Endothelial cell of umbilical vein (primary cell): ENCODE results near the gene NDUFA8. TPM values are rescaled to one million over a fixed set of nuclear protein-coding genes. Genes with fewer than 3 reads are reported as not detected.

Source experiments
- Bru-seq: library from RNA; stranded (reverse); fragments of 400-500 nt; gene quantifications from one replicate; lab custom pipeline; 2021; lab: Mats Ljungman, UMichigan
- BruChase-seq, 2 experiments: library from RNA; stranded (reverse); fragments of 400-500 nt; gene quantifications; one replicate each; lab custom pipeline; 2021; lab: Mats Ljungman, UMichigan
- BruUV-seq: library from RNA; stranded (reverse); fragments of 400-500 nt; replicated peaks from 2 replicates; lab custom pipeline; 2021; lab: Mats Ljungman, UMichigan
- CTCF ChIA-PET: fragments of 300-600, 350-600 bp; sonication (Branson Sonifier 250); formaldehyde crosslinking; loops from one replicate; lab custom pipeline; 2021; ENCODE audit warnings: antibody characterized with exemption, inconsistent platforms; lab: Charles Lee
- POLR2A ChIA-PET: fragments of 300-600, 350-600 bp; sonication (Branson Sonifier 250); formaldehyde crosslinking; loops from one replicate; lab custom pipeline; 2021; ENCODE audit warnings: antibody characterized with exemption, inconsistent platforms; lab: Charles Lee
- DNase-seq: peaks from one replicate; pipeline ENCODE4 v3.0.0-alpha.2; 2011; ENCODE audit warnings: low read depth, low spot score
- FAIRE-seq: peaks from 2 replicates; lab custom pipeline; 2011; peaks lifted over from hg19 to GRCh38; lab: Jason Lieb, UNC
- H2AFZ ChIP-seq: 2 replicates; pipeline ENCODE4 v1.6.0; 2012; ENCODE audit warnings: low read depth, low read length, control low read depth, inconsistent platforms
- H3K27ac ChIP-seq: 2 replicates; pipeline ENCODE4 v1.5.1; 2011; ENCODE audit warnings: low read depth, mild to moderate bottlenecking, control low read depth, low read length, moderate library complexity; ENCODE audit not compliant: insufficient read depth
- H3K27me3 ChIP-seq, 2 experiments: 2 replicates each; pipeline versions ENCODE4 v1.6.0 to v1.6.1; 2011; ENCODE audit warnings: low read length in 2 of 2, mixed read lengths in 1 of 2; ENCODE audit not compliant: control insufficient read depth in 2 of 2, insufficient read depth in 2 of 2
- H3K36me3 ChIP-seq, 2 experiments: 2 replicates in 1 of 2; 3 replicates in 1 of 2; pipeline ENCODE4 v1.5.1; 2011; ENCODE audit warnings: low read length in 2 of 2, mild to moderate bottlenecking in 1 of 2, moderate library complexity in 1 of 2; ENCODE audit not compliant: control insufficient read depth in 2 of 2, insufficient read depth in 2 of 2; ENCODE audit errors: extremely low read depth in 1 of 2
- H3K4me1 ChIP-seq: 3 replicates; pipeline ENCODE4 v1.5.1; 2011; ENCODE audit warnings: mild to moderate bottlenecking, low read length; ENCODE audit not compliant: control insufficient read depth, insufficient read depth; ENCODE audit errors: extremely low read depth
- H3K4me2 ChIP-seq: 2 replicates; pipeline ENCODE4 v1.6.1; 2011; ENCODE audit warnings: low read length, control low read depth, mixed read lengths; ENCODE audit not compliant: insufficient read depth
- H3K4me3 ChIP-seq, 3 experiments: fragments of 200-600 bp in 1 of 3; sonication (generic), shearing (Covaris generic) in 1 of 3; replicated peaks in 1 of 3; 2 replicates each; pipeline ENCODE4 v1.5.1; 2011 to 2016; ENCODE audit warnings: control low read depth in 3 of 3, low read length in 3 of 3, mild to moderate bottlenecking in 2 of 3, inconsistent platforms in 1 of 3, low read depth in 1 of 3, moderate library complexity in 1 of 3; ENCODE audit not compliant: insufficient read depth in 1 of 3
- H3K79me2 ChIP-seq: 2 replicates; pipeline ENCODE4 v1.6.0; 2012; ENCODE audit warnings: low read length, inconsistent platforms; ENCODE audit not compliant: control insufficient read depth, insufficient read depth
- H3K9ac ChIP-seq: replicated peaks from 2 replicates; pipeline ENCODE3; 2011; ENCODE audit warnings: low read length, control low read depth; ENCODE audit not compliant: insufficient read depth; ENCODE audit errors: extremely low read depth
- H3K9me1 ChIP-seq: replicated peaks from 3 replicates; pipeline ENCODE4 v1.6.0; 2011; ENCODE audit warnings: mild to moderate bottlenecking, low read length; ENCODE audit not compliant: control insufficient read depth, insufficient read depth; ENCODE audit errors: extremely low read depth
- H3K9me3 ChIP-seq: replicated peaks from 2 replicates; pipeline ENCODE4 v1.5.1; 2012; ENCODE audit warnings: low read length, inconsistent platforms; ENCODE audit not compliant: control insufficient read depth, insufficient read depth
- H4K20me1 ChIP-seq: replicated peaks from 2 replicates; pipeline ENCODE3; 2011; ENCODE audit warnings: mild to moderate bottlenecking, low read length; ENCODE audit not compliant: control insufficient read depth, insufficient read depth; ENCODE audit errors: extremely low read depth
- FOS ChIP-seq: IDR thresholded peaks from 2 replicates; pipeline ENCODE4 v1.6.1; 2011; ENCODE audit warnings: mild to moderate bottlenecking, low read length, moderate library complexity, borderline replicate concordance; ENCODE audit not compliant: insufficient read depth
- MAX ChIP-seq: IDR thresholded peaks from 2 replicates; pipeline ENCODE4 v1.6.1; 2011; ENCODE audit not compliant: insufficient read depth, insufficient read length
- POLR2A ChIP-seq: IDR thresholded peaks from 2 replicates; pipeline ENCODE4 v1.6.1; 2012; ENCODE audit warnings: low read depth, mild to moderate bottlenecking, control low read depth, low read length
- POLR2AphosphoS5 ChIP-seq: IDR thresholded peaks from 2 replicates; pipeline ENCODE4 v1.6.1; 2012; ENCODE audit warnings: low read depth, mild to moderate bottlenecking, control low read depth, low read length, moderate library complexity; ENCODE audit not compliant: insufficient read depth
- dilution Hi-C: fragments of 300-500 bp; cut with MboI; formaldehyde crosslinking; loops from one replicate; pipeline ENCODE4 v1.15.0; 2019; ENCODE audit warnings: low sequenced_read_pairs; ENCODE audit not compliant: extremely low pct_ligation_motif_present
- intact Hi-C: fragments of 100-400 bp; cut with micrococcal nuclease; formaldehyde crosslinking; loops from one replicate; pipeline ENCODE4 v1.10.0; 2022
- long read RNA-seq: library from polyadenylated mRNA; stranded (forward); transcript quantifications from one replicate; pipeline ENCODE4 v2.0.0, GENCODE V29; 2021
- polyA minus RNA-seq, 3 experiments: library from RNA; depleted of rRNA, polyadenylated mRNA; stranded (reverse); fragments of >200 nt; gene quantifications; 1 replicate in 1 of 3; 2 replicates in 2 of 3; pipeline ENCODE4 v1.2.3, GENCODE V29; 2011
- polyA plus RNA-seq, 4 experiments: library from polyadenylated mRNA; depleted of rRNA in 3 of 4; stranded (reverse) in 3 of 4; unstranded in 1 of 4; fragments of >200 nt; gene quantifications; 2 replicates each; pipeline versions ENCODE4 v1.2.1 to v1.2.3, GENCODE V29; 2011 to 2012; ENCODE audit warnings: missing spikeins in 1 of 4
- total RNA-seq: library from RNA; stranded (reverse); gene quantifications from 2 replicates; pipeline ENCODE4 v1.2.3, GENCODE V29; 2021

The NDUFA8 gene
- total RNA-seq (65.5 and 68.2 TPM in 2 replicates), polyA plus RNA-seq (81.4 and 100 TPM in 2 replicates), polyA minus RNA-seq (51.4 and 53.7 TPM in 2 replicates), Bru-seq, nascent RNA (percentile 71 among the genes with signal in this experiment), BruChase-seq, experiment 1, labeled RNA remaining after a 6-hour chase (percentile 75 among the genes with signal in this experiment), BruChase-seq, experiment 2, labeled RNA remaining after a 2-hour chase (percentile 63 among the genes with signal in this experiment)
- 88.2 and 91.6 TPM in 2 replicates for polyA plus RNA-seq (2011; cell fraction: cytosol; rRNA removed)
- 25.0 and 31.4 TPM in 2 replicates for polyA plus RNA-seq (2011; cell fraction: nucleus; rRNA removed)
- 97.8 and 120 TPM in 2 replicates for polyA plus RNA-seq (2012)
- polyA minus RNA-seq (2011; cell fraction: cytosol; rRNA and poly(A)+ RNA removed) = 82.1 TPM
- 4.7 and 6.4 TPM in 2 replicates for polyA minus RNA-seq (2011; cell fraction: nucleus; rRNA and poly(A)+ RNA removed)
- long read RNA-seq, transcript NDUFA8-201 (4 exons, 844 nt) = major isoform, 320 of 354 reads
- long read RNA-seq, partial matches to known transcripts = 7 of 354 reads
- long read RNA-seq, other reads (novel, unspliced or antisense) = 27 of 354 reads

- ChIA-PET POLR2A (no interaction called here), CTCF (interaction anchor here (0.6 to 3.6 kb wide), 7 partner anchors 9 to 191 kb away, joined by 3 to 34 read pairs (median 4); no protein-coding TSS in a partner anchor)
- DNase-seq (peak; percentile 97), FAIRE-seq (peak; percentile 99)
- Histone ChIP-seq H3K9me1 (no peaks in the 10 kb centered on the region), H3K4me3 (peak within 1 kb of the TSS; percentile 56 to 100 (median 87)), H3K4me1 (peaks cover 8% of the 10 kb centered on the region), H2AFZ (peak within 1 kb of the TSS; percentile 32), H3K36me3 (no peaks in the 10 kb centered on the region), H3K79me2 (peaks cover 22% of the 10 kb centered on the region), H3K9me3 (no peaks in the 10 kb centered on the region), H4K20me1 (no peaks in the 10 kb centered on the region), H3K4me2 (peak within 1 kb of the TSS; percentile 92), H3K27ac (peak within 1 kb of the TSS; percentile 0), H3K27me3 (peaks cover 8 to 16% of the 10 kb centered on the region in 2 experiments), H3K9ac (peak within 1 kb of the TSS; percentile 51)
- dilution Hi-C loops (no loop called here), intact Hi-C loops (loop anchor here (1.0 to 5.0 kb wide), 5 partner anchors 68 to 191 kb away; partner anchors contain the start of genes LHX6, MRRF and RBM18)
- BruUV-seq = TSS peak; percentile 68
- TF ChIP-seq MAX (peak; percentile 43), POLR2A (peak; percentile 90), POLR2AphosphoS5 (peak; percentile 79), FOS (no peak)
Observed at GRCh38 chr9:122159026-122159924, at the start of gene NDUFA8, which contains the start of gene MORN5. TSS of gene NDUFA8 (minus strand) at chr9:122159779. CDS start at chr9:122159677, 102 bp downstream. TSS of gene MORN5 (plus strand) at chr9:122159908. CDS start at chr9:122159973, 65 bp downstream.
